Esophagus mucosa (tissue), 1 donor: Measurements from ENCODE around the gene NHERF2. TPM values are rescaled to one million over a fixed set of nuclear protein-coding genes. Genes with fewer than 3 reads are reported as not detected.
A peak's percentile ranks its signal among the peaks of the same experiment; 100 is the strongest.

ENCODE experiments used
- ATAC-seq: fragments of 200-7000 bp; cut with Tn5 transposase; one replicate; pipeline ENCODE4 v1.9.1; 2020
- total RNA-seq: library from RNA; stranded (reverse); gene quantifications from one replicate; pipeline ENCODE4 v1.2.4, GENCODE V29; 2023
- donor health status: DM: yes; HTN: yes; CAD: no.

NHERF2 gene
- 21.6 TPM for total RNA-seq

DNA sequence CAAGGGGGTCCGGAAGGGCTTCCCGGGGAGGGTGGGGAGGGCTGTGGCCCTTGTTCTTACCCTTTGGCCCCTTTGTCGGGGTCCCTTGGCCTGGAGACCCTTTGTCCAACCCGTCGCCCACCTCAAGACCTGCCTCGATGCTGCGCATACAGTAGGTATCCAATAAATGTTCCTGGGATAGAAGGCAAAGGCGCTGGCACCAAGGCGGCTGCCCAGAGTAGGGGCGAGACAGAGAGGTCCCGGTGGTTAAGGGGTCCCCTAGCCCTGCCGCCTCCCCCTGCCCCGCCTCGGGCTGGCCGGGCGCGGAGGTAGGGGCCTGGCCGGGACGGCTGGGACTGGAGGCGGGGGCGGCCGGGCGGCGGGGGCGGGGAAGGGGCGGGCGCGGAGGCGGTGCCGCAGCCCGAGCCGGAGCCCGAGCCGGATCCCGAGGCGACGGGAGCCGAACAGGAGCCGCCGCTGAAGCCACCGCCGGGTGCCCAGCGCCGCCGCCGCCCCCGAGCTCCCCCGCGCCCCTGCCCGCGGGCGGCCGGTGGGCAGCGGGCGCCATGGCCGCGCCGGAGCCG lies at the start of gene NHERF2:
TSS of gene NHERF2 (plus strand) at position 442 of the 563 bp plus-strand sequence. CDS start at position 546, 104 bp downstream.
- ATAC-seq: no peak

DNA sequence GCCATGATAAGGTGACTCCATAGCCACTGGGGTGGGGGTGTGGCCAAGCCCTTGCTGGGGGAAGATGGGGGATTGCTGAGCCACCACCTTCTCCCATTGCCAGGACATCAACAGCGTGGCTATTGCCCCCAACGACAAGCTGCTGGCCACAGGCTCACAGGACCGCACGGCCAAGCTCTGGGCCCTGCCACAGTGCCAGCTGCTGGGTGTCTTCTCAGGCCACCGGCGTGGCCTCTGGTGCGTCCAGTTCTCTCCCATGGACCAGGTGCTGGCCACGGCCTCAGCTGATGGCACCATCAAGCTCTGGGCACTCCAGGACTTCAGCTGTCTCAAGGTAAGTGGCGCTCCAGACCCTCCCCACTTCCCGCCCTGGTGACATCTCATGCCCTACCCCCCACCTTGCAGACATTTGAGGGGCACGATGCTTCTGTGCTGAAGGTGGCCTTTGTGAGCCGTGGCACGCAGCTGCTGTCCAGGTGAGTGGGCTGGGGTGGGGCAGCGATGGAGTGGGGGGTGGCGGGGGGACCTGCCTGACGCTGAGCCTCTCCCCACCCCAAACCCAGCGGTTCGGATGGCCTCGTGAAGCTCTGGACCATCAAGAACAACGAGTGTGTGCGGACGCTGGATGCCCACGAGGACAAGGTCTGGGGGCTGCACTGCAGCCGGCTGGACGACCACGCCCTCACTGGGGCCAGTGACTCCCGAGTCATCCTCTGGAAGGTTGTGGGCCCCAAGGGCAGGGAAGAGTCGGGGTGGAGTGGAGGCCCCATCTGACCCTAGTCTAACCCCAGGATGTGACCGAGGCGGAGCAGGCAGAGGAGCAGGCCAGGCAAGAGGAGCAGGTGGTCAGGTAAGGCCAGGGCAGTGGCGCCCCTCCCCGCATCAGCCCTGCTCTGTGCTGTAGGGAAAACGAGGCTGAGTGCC lies 49.5 kb upstream of the NHERF2 start:
- peak; percentile 14 for ATAC-seq

GRCh38 chr16:1977875-1978268 lies 48.8 kb upstream of the NHERF2 start:
- no peak for ATAC-seq

- ATAC-seq: no peak
These were observed 48.1 kb upstream of the NHERF2 start for GRCh38 chr16:1978476-1979120.

DNA sequence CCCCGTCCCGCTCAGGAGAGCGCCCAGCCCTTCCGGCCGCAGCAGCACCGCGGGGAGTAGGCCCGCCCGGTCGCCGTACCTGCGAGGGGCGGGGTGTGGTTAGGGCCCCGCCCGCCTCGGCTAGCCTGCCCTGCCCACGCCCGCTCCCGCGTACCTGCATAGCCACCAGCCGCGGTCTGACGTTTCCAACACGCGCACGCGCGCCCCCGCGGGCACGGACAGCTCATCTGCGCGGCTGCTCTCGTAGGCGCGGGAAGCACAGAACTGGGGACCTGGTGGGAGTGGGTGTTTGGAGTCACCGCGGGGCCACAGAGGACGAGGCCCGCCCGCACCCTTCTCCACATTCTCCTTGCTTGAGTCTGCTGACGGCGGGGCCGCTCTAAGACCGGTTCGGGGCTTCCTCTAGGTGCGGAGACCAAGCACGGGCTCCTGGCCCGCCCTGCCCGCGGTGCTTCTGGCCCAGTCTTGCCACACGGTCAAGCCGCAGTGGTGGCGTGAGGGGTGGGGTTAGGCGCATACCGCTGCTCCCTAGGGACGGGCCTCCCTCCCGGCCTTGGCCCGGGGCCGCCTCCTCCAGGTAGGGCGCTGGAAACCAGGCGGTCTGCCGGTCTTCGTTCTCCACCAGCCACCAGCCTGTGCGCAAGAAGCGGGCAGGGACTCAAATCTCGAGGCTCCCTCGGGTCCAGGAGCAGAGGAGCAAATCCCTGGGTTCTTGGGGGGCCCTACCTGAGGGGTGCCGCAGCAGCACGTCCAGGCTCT lies 47.3 kb upstream of the NHERF2 start:
- peak; percentile 77 for ATAC-seq

DNA sequence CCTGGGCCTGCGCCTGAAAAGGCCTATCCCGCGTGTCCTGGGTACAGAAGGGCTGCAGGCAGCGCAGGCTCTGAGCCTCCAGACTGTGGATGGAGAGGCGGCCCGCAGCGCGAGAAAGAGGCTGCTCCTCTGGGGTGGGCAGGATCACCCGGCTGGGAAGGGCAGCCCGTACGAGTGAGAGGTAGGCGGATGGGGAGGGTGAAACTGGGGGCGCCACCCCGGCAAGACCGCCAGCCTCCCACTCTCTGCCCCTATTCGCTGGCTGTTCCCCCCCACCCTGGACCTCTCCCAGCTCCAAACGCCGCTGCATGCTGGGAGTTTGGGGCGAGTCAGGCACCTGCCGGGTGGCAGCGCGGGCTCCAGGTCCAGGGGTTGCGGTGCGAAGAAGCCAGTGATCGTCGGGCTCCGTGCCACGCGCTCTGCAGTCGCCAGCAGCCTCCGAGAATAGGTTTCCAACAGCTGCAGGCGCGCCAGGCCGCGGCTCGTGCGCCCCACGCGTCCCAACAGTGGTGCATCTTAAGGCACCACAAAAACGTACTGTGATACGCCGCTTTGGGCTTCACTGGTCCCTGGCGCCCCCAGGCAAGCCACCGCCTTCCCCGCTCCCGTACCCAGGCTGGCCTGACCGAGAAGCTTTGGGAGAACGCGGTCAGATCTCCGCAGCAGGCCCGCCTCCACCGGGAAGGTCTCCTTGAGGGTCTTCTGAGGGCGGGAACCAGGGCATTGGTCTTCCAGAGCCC lies 46.5 kb upstream of the NHERF2 start:
- no peak for ATAC-seq

GRCh38 chr16:1980770-1981087 lies 46.0 kb upstream of the NHERF2 start:
- ATAC-seq: no peak

DNA sequence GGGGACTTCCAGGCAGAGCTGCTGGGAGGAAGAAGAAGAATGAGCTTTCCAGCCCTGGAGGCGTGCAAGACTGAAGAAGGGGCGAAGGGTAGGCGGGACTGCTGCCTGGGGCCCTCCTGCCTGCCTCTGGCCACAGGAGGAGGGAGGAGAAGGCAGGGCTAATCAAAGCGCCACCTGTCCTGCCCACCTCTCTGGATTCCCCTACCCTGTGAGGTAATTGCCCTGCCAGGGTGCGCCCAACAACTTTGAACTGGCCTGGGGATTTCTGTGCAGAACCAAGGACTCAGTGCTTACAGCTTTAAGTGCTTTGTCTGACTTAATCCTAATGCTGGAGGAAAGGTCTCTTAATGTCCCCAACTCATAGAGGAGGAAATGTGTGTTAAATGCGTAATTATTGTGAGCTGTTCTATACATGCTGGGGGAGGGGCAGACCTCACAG lies 45.3 kb upstream of the NHERF2 start, which contains the start of gene NOXO1:
TSS of gene NOXO1 (minus strand) at position 72 of the 439 bp plus-strand sequence. CDS start 290 bp downstream, outside the sequence.
- ATAC-seq: no peak

- ATAC-seq: peak; percentile 2
These were observed 44.7 kb upstream of the NHERF2 start for GRCh38 chr16:1982013-1982433.

DNA sequence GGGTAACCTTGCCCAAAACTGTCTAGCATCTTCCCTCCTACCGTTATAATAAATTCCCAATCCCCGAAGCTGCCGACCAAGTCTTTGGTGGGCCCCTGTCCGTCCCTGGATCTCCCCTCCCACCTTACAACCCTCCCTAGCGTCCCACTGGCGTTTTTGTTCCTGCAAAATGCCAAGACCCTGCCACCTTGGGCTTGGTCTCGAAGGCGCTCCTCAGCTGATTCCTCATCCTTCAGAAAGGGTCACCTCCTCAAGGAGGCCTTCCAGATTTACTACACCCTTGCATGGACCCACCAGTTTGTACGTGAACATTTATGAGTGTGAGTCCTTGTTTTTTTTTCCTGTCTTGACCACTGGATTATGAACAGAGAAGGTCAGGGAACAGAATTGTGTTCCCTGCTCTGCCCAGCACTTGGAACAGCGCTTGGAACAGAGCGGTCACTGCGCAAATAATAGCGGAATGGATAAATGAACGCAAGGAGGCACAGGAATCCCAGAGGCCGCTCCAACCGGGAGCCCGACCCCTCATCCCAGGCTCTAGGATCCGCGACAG lies 43.6 kb upstream of the NHERF2 start:
- ATAC-seq: no peak

GRCh38 chr16:1983544-1984346 lies 43.0 kb upstream of the NHERF2 start, which contains the start of gene GFER:
GFER (plus strand) TSS chr16:1984193; CDS start chr16:1984219, 26 bp downstream.
- peak; percentile 61 for ATAC-seq

- no peak for ATAC-seq
These were observed 42.1 kb upstream of the NHERF2 start for GRCh38 chr16:1984347-1985225.

GRCh38 chr16:1985466-1986150 lies 41.1 kb upstream of the NHERF2 start:
- peak; percentile 6 for ATAC-seq

DNA sequence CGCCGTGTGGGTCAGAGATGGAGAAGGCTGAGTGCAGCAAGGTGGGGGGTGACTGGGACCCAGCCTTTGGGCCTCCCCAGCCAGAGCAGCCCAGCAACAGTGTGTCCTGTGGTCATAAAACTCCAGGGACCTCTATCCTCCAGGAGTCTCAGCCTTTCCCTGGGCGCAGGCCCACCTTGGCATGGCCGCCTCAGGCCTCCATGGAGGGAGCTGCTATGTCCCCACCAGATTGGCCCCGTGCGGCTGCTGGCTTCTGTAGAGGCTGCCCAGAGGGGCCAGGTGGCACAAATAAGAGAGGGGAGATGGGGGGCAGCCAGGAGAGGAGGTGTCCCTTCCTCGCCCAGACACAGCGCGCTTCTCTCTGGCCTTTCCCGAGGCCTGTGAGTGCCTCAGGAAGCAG lies 39.5 kb upstream of the NHERF2 start:
- ATAC-seq: no peak

DNA sequence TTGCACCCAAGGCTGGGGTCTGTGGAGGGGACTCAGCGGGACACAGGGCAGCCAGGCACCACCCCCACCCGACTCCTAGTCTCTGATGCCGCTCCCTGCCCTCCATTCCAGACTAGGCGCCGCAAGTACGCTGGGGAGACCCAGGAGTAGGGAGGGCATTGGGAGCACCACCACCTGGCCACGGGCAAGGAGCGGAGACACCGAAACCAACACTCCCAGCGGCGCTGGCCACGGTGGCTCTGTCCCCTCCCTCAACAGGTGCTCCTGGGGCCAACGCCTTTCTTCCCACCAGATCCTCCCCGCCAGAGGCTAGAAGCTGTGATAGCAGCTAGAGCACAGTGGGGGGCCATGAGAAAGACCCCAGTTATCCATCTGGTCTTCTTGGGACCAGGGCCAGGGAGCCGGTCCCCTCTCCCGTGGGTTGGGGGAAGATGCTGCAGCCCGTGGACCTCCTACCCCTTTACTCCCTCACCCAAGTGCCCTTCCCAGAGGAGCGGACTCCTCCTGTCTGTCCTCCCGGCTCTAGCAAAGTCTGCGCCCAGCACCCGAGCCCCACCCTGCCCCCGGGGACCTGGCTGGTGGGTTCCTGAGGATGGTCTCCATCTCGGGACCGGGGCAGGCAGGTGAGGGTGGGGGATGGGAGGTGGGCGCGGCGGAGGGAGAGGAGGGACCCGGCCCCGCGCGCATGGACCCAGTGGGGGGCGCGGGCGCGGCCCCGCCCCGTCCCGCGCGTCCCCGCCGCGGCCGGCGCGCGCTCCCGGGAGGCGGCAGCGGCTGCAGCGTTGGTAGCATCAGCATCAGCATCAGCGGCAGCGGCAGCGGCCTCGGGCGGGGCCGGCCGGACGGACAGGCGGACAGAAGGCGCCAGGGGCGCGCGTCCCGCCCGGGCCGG lies 37.2 kb upstream of the NHERF2 start, which contains the start of gene SYNGR3:
TSS of gene SYNGR3 (plus strand) at position 762 of the 892 bp plus-strand sequence. CDS start 133 bp downstream, outside the sequence.
- no peak for ATAC-seq

DNA sequence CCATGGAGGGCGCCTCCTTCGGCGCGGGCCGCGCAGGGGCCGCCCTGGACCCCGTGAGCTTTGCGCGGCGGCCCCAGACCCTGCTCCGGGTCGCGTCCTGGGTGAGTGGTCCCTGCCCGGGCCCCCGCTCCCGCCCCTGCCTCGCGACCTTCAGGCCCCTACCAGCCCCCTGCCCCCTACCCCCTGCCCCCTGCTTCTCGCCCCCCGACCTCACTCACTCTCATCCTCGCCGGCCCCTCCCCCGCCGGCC lies 36.7 kb upstream of the NHERF2 start:
- no peak for ATAC-seq

- no peak for ATAC-seq
These were observed 36.2 kb upstream of the NHERF2 start for GRCh38 chr16:1990351-1991134.
